Pancreas (tissue), 10 donors: ENCODE measurements around the gene ALDOB. TPM values are rescaled to one million over a fixed set of nuclear protein-coding genes. Genes with fewer than 3 reads are reported as not detected.

ENCODE experiments used
- ATAC-seq, 4 donors: fragments of 200-7000 bp; cut with Tn5 transposase; one replicate each; pipeline versions ENCODE4 v1.8.0 to v1.9.1; 2020; ENCODE audit warnings: mild to moderate bottlenecking in 4 of 4, moderate library complexity in 4 of 4
- DNase-seq, 6 donors: peaks; one replicate each; pipeline ENCODE4 v3.0.0-alpha.2; 2020
- FAIRE-seq: peaks from 2 replicates; lab custom pipeline; 2012; peaks lifted over from hg19 to GRCh38; lab: Jason Lieb, UNC
- H3K27ac ChIP-seq, 4 donors: fragments of 200-600 bp; sonication (generic); 1 replicate in 3 of 4; 2 replicates in 1 of 4; pipeline versions ENCODE4 v1.5.0 to v1.8.0; 2020
- H3K27me3 ChIP-seq, 4 donors: fragments of 200-600 bp; one replicate each; pipeline ENCODE4 v1.8.0; 2021
- H3K36me3 ChIP-seq, 3 donors: fragments of 200-600 bp; sonication (generic) in 1 of 3; one replicate each; pipeline versions ENCODE4 v1.5.0 to v1.8.0; 2020 to 2021
- H3K4me1 ChIP-seq, 3 donors: fragments of 200-600 bp; one replicate each; pipeline ENCODE4 v1.8.0; 2021
- H3K4me3 ChIP-seq, 4 donors: fragments of 200-600 bp; sonication (generic) in 2 of 4; one replicate each; pipeline versions ENCODE4 v1.5.0 to v1.8.0; 2020 to 2021
- H3K9me3 ChIP-seq, 4 donors: fragments of 200-600 bp; one replicate each; pipeline ENCODE4 v1.8.0; 2021
- CTCF ChIP-seq, 4 donors: fragments of 200-600 bp; sonication (generic) in 3 of 4; IDR thresholded peaks; one replicate each; pipeline versions ENCODE4 v1.5.0 to v1.8.0; 2021; ENCODE audit warnings: antibody characterized with exemption in 4 of 4
- WGBS, 2 donors: extraction: QIAGEN DNeasy Blood & Tissue Kit; methylation state at CpG; one replicate each; pipeline ENCODE4 v1.1.7; 2013; 5-methylcytosine and 5-hydroxymethylcytosine counted together
- intact Hi-C, 3 donors: fragments of 100-400 bp; cut with DNase I; formaldehyde crosslinking; loops; one replicate each; pipeline versions ENCODE4 v1.11.1 to v1.14.2; 2022
- polyA plus RNA-seq, 2 donors: library from polyadenylated mRNA; stranded (reverse); fragments of 200-250 nt; gene quantifications; one replicate each; pipeline ENCODE4 v1.2.3, GENCODE V29; 2013
- total RNA-seq, 6 donors: library from RNA; stranded (reverse); fragmentation: NEBNext Ultra II Directional in 4 of 6; extraction: Animal tissue kit (Norgen Biotek cat#: 25700) in 4 of 6; gene quantifications; one replicate each; pipeline versions ENCODE4 v1.2.1 to v1.2.4, GENCODE V29; 2021 to 2023
- donor health status: healthy with polysubstance abuse.
- donor health status: DM: no; HTN: no; CAD: no; lungs with moderate emphysema.
- donor health status: DM: no; HTN: no; CAD: no.
- donor health status: control.
- donor health status: control.
- donor health status: Bipolar disorder and iron deficiency.
- donor health status: DM: yes; HTN: yes; CAD: no.
- donor health status: DM: no; HTN: no; CAD: no.
- donor health status: DM: no; HTN: no; CAD: no.
- donor health status: DM: yes; HTN: yes; CAD: no.

Gene ALDOB
- total and polyA plus RNA-seq, 8 donors = 75.0 to 856 (median 287) TPM

- Histone ChIP-seq H3K4me1 (no peaks in the 10 kb centered on the region), H3K36me3 (no peaks in the 10 kb centered on the region), H3K27ac (no peak overlapping the region), H3K27me3 (peaks cover 0 to 7% (median 0%) of the 10 kb centered on the region in 4 donors), H3K9me3 (no peaks in the 10 kb centered on the region), H3K4me3 (no peak overlapping the region)
- 59 to 63% methylated on average over 2 of the region's 2 CpGs for WGBS, 2 donors
- intact Hi-C loops = loop anchor here in 2 of 3 donors (5.0 kb wide), 1 partner anchor 64 kb away; no protein-coding TSS in a partner anchor
- ATAC-seq (no peak), DNase-seq (no peak), FAIRE-seq (no peak)
- TF ChIP-seq CTCF (IDR thresholded peaks at IDR 0.05) = no peak
Measured at GRCh38 chr9:101463397-101463796, 27.8 kb upstream of the ALDOB start.

- TF ChIP-seq CTCF (IDR thresholded peaks at IDR 0.05) = no peak
- 63 to 70% methylated on average over 5 of the region's 5 CpGs for WGBS, 2 donors
- DNase-seq = no peak
Measured at GRCh38 chr9:101462558-101462957, 27.0 kb upstream of the ALDOB start.

GRCh38 chr9:101460965-101461364 is 25.4 kb upstream of the ALDOB start:
- intact Hi-C loops = loop anchor here in 2 of 3 donors (5.0 kb wide), 1 partner anchor 66 kb away; no protein-coding TSS in a partner anchor
- DNase-seq (no peak), ATAC-seq (no peak), FAIRE-seq (no peak)
- H3K27ac ChIP-seq = no peak overlapping the region
- peaks cover 0 to 7% (median 0%) of the 10 kb centered on the region in 4 donors for H3K27me3 ChIP-seq
- no peaks in the 10 kb centered on the region for H3K36me3 ChIP-seq
- TF ChIP-seq CTCF (IDR thresholded peaks at IDR 0.05) = no peak
- H3K4me1 ChIP-seq = no peaks in the 10 kb centered on the region
- H3K9me3 ChIP-seq = no peaks in the 10 kb centered on the region
- WGBS, 2 donors = 17 to 19% methylated on average over 4 of the region's 4 CpGs
- H3K4me3 ChIP-seq = no peak overlapping the region

More at GRCh38 chr9:101462558-101462957, 27.0 kb upstream of the ALDOB start:
- no peaks in the 10 kb centered on the region for H3K9me3 ChIP-seq
- no peak for FAIRE-seq
- peaks cover 0 to 7% (median 0%) of the 10 kb centered on the region in 4 donors for H3K27me3 ChIP-seq
- intact Hi-C loops = loop anchor here in 2 of 3 donors (5.0 kb wide), 1 partner anchor 65 kb away; no protein-coding TSS in a partner anchor
- no peaks in the 10 kb centered on the region for H3K36me3 ChIP-seq
- no peak for ATAC-seq
- no peak overlapping the region for H3K4me3 ChIP-seq
- no peak overlapping the region for H3K27ac ChIP-seq
- H3K4me1 ChIP-seq = no peaks in the 10 kb centered on the region

- H3K27ac ChIP-seq = no peak overlapping the region
- peak; percentile 37 for FAIRE-seq
- ATAC-seq = peak; percentile 92 to 99 (median 98)
- intact Hi-C loops = no loop called here
- H3K4me1 ChIP-seq = no peaks in the 10 kb centered on the region
- H3K27me3 ChIP-seq = peaks cover 0 to 4% (median 0%) of the 10 kb centered on the region in 4 donors
- no peaks in the 10 kb centered on the region for H3K36me3 ChIP-seq
- WGBS, 2 donors = 26 to 33% methylated on average over 9 of the region's 9 CpGs
- peak; percentile 30 to 61 (median 52) for TF ChIP-seq CTCF (IDR thresholded peaks at IDR 0.05)
- H3K4me3 ChIP-seq = no peak overlapping the region
- H3K9me3 ChIP-seq = no peaks in the 10 kb centered on the region
- DNase-seq = no peak
Measured at GRCh38 chr9:101458963-101459631, 23.5 kb upstream of the ALDOB start.

- Histone ChIP-seq H3K4me3 (no peak overlapping the region), H3K36me3 (no peaks in the 10 kb centered on the region), H3K4me1 (no peaks in the 10 kb centered on the region), H3K27me3 (no peaks in the 10 kb centered on the region), H3K27ac (no peak overlapping the region), H3K9me3 (no peaks in the 10 kb centered on the region)
- WGBS, 2 donors = 15 to 16% methylated on average over 3 of the region's 3 CpGs
- ATAC-seq = peak in 1 of 4 donors; percentile 53
- no peak for DNase-seq
- intact Hi-C loops = no loop called here
- TF ChIP-seq CTCF (IDR thresholded peaks at IDR 0.05) = no peak
- no peak for FAIRE-seq
Measured at GRCh38 chr9:101457003-101457402, 21.4 kb upstream of the ALDOB start.
